GM21723 (cell line): ENCODE results near the gene DGUOK.
"Not testable (repeated sequence)": the region's sequence is repeated elsewhere in the genome, so short reads cannot be mapped to it uniquely, and the experiment has no call there.

Experiments used
- ATAC-seq: cut with Tn5 transposase; IDR thresholded peaks from one replicate; pipeline ENCODE4 v1.9.1; 2021; ENCODE audit warnings: mild to moderate bottlenecking, moderate library complexity; ENCODE audit not compliant: unreplicated experiment

The DGUOK gene

GRCh38 chr2:73899801-73900336 is 26.8 kb upstream of the DGUOK start:
- ATAC-seq, result no peak

- no peak for ATAC-seq
Measured at GRCh38 chr2:73901143-73901542, 25.5 kb upstream of the DGUOK start.

GRCh38 chr2:73902284-73902683 is 24.4 kb upstream of the DGUOK start:
- ATAC-seq, result no peak

GRCh38 chr2:73903313-73903712 is 23.4 kb upstream of the DGUOK start:
- no peak for ATAC-seq

GRCh38 chr2:73903949-73904613 is 22.6 kb upstream of the DGUOK start:
- ATAC-seq, result not testable (repeated sequence)

GRCh38 chr2:73904952-73905351 is 21.7 kb upstream of the DGUOK start:
- ATAC-seq, result no peak

GRCh38 chr2:73906847-73907505 is 19.7 kb upstream of the DGUOK start:
- ATAC-seq, result no peak

GRCh38 chr2:73907840-73908452 is 18.7 kb upstream of the DGUOK start:
- ATAC-seq, result no peak

- ATAC-seq, result no peak
Measured at GRCh38 chr2:73908689-73909652, 17.7 kb upstream of the DGUOK start.

GRCh38 chr2:73910873-73911547 is 15.7 kb upstream of the DGUOK start:
- no peak for ATAC-seq

- ATAC-seq, result no peak
Measured at GRCh38 chr2:73911548-73912208, 15.0 kb upstream of the DGUOK start.

GRCh38 chr2:73913414-73914054 is 13.1 kb upstream of the DGUOK start:
- ATAC-seq, result no peak

GRCh38 chr2:73914667-73915066 is 12.0 kb upstream of the DGUOK start:
- ATAC-seq, result no peak

- ATAC-seq, result no peak
Measured at GRCh38 chr2:73915437-73915993, 11.2 kb upstream of the DGUOK start.

- ATAC-seq, result no peak
Measured at GRCh38 chr2:73916666-73917065, 10.0 kb upstream of the DGUOK start.

- ATAC-seq, result no peak
Measured at GRCh38 chr2:73917296-73917695, 9.4 kb upstream of the DGUOK start.

- ATAC-seq, result no peak
Measured at GRCh38 chr2:73917696-73918207, 8.9 kb upstream of the DGUOK start.

- ATAC-seq, result no peak
Measured at GRCh38 chr2:73918856-73919255, 7.8 kb upstream of the DGUOK start.
